HG03457 (cell line): ENCODE results near the gene NKTR.
"Not testable (repeated sequence)": the region's sequence is repeated elsewhere in the genome, so short reads cannot be mapped to it uniquely, and the experiment has no call there.

Experiments used
- ATAC-seq: cut with Tn5 transposase; IDR thresholded peaks from one replicate; pipeline ENCODE4 v1.9.1; 2021; ENCODE audit warnings: moderate number of reproducible peaks; ENCODE audit not compliant: unreplicated experiment

The NKTR gene

GRCh38 chr3:42593635-42594034 is 6.9 kb upstream of the NKTR start:
- no peak for ATAC-seq

DNA sequence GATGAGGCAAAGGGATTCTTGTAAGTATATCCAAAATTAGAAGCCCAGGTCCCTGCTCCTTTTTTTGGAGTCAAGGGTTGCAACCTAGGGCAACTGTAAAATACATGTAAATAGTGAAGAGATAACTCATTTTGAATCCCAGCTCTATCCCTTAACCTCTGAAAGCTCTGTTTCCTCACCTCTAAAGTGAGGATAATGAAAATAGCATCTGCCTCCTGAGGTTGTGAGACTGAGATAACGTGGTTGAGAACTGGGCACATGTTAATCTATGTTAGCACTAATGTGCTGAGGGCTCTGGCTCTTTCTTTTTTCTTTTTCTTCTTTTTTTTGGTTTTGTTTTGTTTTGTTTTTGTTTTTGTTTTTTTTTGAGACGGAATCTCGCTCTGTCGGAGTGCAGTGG is 4.8 kb upstream of the NKTR start:
- no peak for ATAC-seq

- not testable (repeated sequence) for ATAC-seq
Observed at GRCh38 chr3:42597098-42597497, 3.4 kb upstream of the NKTR start.

DNA sequence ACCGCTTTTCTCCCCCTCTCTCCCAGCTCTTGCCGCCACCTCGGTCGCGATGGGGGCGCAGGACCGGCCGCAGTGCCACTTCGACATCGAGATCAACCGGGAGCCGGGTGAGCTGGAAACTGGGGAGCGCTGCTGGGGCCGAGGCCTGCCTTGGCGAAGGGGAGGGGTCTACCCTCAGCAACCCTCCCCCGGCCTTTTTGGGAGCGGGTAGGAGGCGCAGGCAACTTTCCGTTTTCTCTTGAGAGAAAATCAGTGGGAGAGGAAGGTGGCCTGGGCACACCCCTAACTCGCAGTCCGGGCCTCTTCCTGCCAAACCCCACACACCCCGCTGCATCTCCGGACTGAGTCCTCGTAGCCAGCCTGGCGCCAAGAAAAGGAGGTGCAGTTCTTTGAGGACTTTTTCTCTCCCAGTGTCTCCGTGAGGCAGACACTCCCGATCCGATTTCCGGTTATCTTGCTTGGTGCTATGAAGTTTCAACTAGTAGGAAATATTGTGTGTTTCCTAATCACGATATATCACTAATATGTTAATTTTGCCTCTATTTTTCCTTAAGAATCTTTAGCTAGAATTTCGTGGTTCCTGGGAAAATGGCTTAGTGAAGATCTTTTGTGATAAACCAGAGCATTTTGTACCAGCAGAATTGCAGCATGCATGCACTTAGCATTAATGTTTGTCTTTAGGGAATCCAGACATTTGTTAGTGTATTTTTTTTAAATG is 631 bp downstream of the NKTR start:
- ATAC-seq = peak; percentile 23

- ATAC-seq = no peak
Observed at GRCh38 chr3:42601896-42602581, 1.6 kb downstream of the NKTR start.

DNA sequence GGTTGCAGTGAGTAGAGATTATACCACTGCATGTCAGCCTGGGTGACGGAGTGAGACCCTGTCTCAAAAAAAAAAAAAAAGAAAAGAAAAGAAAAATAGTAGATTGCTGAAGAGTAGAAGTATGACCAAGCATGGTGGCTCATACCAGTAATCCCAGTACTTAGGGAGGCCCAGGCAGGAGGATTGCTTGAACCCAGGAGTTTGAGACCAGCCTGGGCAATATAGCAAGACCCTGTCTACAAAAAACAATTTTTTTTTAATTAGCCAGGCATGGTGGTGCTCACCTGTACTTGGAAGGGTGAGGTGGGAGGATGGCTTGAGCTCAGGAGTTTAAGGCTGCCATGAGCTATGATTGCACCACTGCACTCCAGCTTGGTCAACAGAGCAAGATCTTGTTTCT is 2.5 kb downstream of the NKTR start:
- no peak for ATAC-seq

DNA sequence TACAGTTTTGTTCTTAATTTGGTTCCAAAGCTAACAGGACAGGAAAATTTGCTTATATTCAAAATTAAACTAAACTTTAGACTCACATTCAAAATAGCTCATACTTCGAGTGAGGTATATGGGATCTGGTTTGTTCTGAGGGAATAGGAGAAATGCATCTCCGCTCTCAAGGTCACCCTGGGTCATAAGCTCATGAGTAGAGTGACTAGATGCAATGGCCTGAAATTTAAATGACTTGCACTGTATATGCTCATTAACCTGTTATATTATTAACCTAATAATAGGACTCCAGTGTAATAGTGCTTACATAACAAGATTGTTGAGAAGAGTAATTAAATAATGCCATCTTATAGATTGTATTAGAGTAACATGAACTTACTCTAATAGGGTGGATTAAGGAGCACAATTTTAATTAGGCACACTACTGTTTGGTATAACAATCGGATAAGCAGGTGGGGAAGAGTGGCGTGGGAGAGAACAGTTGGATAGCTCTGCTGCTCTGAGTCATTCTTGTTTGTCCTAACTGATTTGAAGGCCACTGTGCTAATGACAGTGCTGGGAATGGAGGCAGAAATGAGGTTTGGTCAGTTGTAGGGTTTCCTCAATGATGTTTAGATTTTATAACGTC is 5.2 kb downstream of the NKTR start:
- ATAC-seq = no peak

GRCh38 chr3:42608581-42608980 is 8.1 kb downstream of the NKTR start:
- no peak for ATAC-seq

- no peak for ATAC-seq
Observed at GRCh38 chr3:42610976-42611375, 10.5 kb downstream of the NKTR start.

- no peak for ATAC-seq
Observed at GRCh38 chr3:42612217-42612616, 11.7 kb downstream of the NKTR start.

GRCh38 chr3:42612928-42613327 is 12.4 kb downstream of the NKTR start:
- ATAC-seq = no peak

DNA sequence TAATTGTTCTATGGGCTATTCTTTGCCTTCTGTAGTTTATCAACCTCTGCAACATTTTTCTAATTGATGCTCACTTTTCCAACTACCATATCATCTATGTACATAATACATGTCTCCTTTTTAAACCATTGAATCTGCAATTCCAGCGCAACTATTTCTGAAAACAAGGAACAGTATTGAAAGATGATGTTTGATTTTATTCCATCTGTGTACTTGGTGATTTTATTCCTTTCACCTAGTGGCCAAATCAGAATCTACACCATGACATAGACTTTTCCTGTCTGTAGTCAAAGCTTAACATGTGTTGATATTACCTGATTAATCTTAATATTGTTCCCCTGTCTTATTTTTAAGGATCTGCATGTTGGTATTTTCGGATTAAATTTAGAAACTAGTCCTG is 13.0 kb downstream of the NKTR start:
- no peak for ATAC-seq

DNA sequence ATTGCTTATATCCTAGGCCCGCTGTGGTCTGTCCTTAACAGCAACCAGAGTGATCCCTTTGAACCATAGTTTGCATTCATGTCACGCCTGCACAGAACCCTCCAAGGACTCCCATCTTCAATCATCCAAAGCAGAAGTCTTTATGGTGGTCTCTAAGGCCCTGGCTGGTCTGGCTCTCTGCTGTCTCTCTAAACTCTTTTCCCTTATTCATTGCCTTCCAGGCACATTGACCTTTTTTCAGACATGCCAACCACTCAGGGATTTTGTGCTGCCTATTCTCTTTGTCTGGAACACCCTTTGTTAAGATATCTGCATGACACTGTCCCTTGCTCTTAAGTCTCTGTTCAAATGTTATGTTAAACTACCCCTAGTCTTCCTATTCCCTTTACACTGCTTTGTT is 31.1 kb downstream of the NKTR start:
- ATAC-seq = no peak

DNA sequence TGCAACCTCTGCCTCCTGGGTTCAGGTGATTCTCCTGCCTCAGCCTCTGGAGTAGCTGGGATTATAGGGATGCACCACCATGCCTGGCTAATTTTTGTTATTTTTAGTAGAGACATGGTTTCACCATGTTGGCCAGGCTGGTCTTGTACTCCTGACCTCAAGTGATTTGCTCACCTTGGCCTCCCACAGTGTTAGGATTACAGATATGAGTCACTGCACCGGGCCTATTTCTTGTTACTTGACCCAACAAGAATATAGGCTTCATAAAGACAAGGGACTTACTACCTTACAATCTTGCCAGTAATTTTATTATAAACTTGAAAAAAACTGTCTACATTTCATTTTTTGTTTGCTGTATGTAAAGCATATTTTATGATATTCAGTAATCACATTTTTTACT is 31.7 kb downstream of the NKTR start:
- ATAC-seq = no peak

DNA sequence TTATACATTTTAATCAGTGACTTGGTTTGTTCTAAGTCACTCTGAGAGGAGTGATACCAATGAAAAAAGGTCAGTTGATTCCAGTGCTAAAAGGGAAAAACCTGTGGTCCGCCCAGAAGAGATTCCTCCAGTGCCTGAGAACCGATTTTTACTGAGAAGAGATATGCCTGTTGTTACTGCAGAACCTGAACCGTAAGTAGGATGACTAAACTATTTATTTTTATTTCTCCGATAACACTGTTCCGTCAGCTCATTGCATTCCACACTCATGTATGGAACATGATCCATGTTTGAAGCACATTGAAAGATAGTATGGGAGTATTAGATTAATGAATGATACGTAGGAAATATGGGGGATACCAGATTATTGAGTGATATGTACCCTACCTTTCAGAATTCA is 33.1 kb downstream of the NKTR start:
- ATAC-seq = no peak

- ATAC-seq = no peak
Observed at GRCh38 chr3:42635111-42635510, 34.6 kb downstream of the NKTR start.

DNA sequence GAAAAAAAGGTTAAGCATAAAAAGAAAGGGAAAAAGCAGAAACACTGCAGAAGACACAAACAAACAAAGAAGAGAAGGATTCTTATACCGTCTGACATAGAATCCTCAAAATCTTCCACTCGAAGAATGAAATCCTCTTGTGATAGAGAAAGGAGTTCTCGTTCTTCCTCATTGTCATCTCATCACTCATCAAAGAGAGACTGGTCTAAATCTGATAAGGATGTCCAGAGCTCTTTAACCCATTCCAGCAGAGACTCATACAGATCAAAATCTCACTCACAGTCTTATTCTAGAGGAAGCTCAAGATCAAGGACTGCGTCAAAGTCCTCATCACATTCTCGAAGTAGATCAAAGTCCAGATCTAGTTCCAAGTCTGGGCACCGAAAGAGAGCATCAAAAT is 36.5 kb downstream of the NKTR start:
- no peak for ATAC-seq

DNA sequence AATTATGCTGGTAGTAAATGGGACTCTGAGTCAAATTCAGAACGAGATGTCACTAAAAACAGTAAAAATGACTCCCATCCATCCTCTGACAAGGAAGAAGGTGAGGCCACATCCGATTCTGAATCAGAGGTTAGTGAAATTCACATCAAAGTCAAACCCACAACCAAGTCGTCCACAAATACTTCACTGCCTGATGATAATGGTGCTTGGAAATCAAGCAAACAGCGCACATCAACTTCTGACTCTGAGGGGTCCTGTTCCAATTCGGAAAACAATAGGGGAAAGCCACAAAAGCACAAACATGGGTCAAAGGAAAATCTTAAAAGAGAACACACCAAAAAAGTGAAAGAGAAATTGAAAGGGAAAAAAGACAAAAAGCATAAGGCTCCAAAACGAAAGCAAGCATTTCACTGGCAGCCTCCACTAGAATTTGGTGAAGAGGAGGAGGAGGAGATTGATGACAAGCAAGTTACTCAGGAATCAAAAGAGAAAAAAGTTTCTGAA is 37.9 kb downstream of the NKTR start:
- ATAC-seq = no peak

DNA sequence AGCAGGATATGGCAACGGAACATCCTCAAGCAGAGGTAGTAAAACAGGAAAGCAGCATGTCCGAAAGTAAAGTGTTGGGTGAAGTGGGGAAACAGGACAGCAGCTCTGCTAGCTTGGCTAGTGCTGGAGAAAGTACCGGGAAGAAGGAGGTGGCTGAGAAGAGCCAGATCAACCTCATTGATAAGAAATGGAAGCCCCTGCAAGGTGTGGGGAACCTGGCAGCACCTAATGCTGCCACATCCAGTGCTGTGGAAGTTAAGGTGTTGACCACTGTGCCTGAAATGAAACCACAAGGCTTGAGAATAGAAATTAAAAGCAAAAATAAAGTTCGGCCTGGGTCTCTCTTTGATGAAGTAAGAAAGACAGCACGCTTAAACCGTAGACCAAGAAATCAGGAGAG is 38.7 kb downstream of the NKTR start:
- no peak for ATAC-seq

DNA sequence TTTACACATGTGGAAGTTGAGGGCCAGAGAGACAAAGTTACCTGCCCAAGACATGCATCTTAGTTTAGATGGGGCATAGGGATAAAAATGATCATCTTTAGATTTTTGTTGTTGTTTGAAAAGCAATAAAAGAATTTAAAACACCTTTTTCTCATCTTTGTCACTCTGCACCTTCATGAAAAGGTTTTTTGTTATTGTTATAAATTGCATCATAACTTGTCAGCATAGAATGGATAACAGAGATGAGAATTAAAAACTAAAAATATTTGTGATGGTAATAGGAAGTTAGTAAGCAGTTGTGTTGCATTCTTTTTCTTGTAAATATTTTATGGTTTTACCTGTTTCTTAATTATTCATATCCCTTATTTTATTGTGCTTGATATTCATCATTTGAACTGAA is 39.6 kb downstream of the NKTR start:
- ATAC-seq = no peak

DNA sequence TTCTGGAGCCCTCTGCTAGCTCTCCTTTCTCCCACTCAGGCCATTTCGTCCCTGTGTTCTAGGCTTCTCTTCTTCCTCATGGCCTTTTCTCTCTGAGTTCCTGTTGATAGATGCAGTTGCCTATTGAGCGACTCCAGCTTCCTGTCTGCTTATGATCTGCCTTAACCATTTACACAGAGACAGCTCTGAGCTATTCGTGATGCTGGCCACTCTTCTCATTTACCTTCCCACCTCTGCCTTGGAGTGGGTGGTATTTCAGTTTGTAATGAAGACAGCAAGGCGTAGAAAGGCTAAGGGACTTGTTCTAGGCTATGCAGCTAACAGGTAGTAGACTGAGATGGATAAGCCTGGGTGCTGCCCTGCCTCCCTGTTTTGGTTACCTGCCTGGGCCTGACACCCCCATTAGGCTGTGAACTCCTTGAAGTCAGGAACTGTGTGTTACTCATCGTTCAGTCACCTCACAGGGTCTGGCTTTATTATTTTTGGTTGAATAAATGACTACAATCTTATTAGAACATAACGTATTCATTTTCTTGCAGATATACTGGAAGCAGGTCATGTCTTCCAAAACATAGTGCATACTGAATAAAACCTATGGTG is 40.4 kb downstream of the NKTR start:
- no peak for ATAC-seq
